ENCODE results near the gene WDFY4.

- TF ChIP-seq CTCF (conservative IDR thresholded peaks at IDR 0.05) (peak; percentile 95), EZH2 (IDR thresholded peaks at IDR 0.05; ENCODE audit: low read depth) (no peak)
Observed at GRCh38 chr10:48658243-48658974, 26.3 kb upstream of the WDFY4 start.

Measured in PC-9 (cell line).